ENCODE data around the gene PNPLA4.

PNPLA4 gene

GRCh38 chrX:7852166-7852565, 75.0 kb downstream of the PNPLA4 start:
- Histone ChIP-seq H3K4me1 (ENCODE audit: insufficient read depth, low read length) (no peaks in the 10 kb centered on the region), H3K27me3 (ENCODE audit: control insufficient read depth in 1 of 2, insufficient read depth in 2 of 2, low read length in 2 of 2) (no peaks in the 10 kb centered on the region), H3K9me3 (ENCODE audit: low read length) (no peaks in the 10 kb centered on the region), H3K27ac (ENCODE audit: low read depth, low read length) (no peak overlapping the region), H3K36me3 (ENCODE audit: insufficient read depth, low read length) (no peaks in the 10 kb centered on the region), H3K4me3 (ENCODE audit: low read depth in 1 of 2, low read length in 2 of 2) (no peak overlapping the region), H3K9ac (ENCODE audit: low read length) (no peak overlapping the region)

Data from muscle layer of colon (tissue), 2 donors.